GM12878 (cell line): ENCODE results near the gene POLE3. TPM values are rescaled to one million over a fixed set of nuclear protein-coding genes. Genes with fewer than 3 reads are reported as not detected.
"Not testable (repeated sequence)": the region's sequence is repeated elsewhere in the genome, so short reads cannot be mapped to it uniquely, and the experiment has no call there.

ENCODE experiments used
- ATAC-seq: fragments of 200-7000 bp; cut with Tn5 transposase; 3 replicates; pipeline ENCODE4 v1.9.1; 2020; ENCODE audit warnings: mild to moderate bottlenecking, moderate library complexity
- BruUV-seq: library from RNA; stranded (reverse); fragments of 400-500 nt; replicated peaks from 2 replicates; lab custom pipeline; 2021; lab: Mats Ljungman, UMichigan
- CTCF ChIA-PET: fragments of 300-600 bp; sonication (Branson Sonifier 250); formaldehyde crosslinking; extraction: SDS; loops from one replicate; lab custom pipeline; 2021; ENCODE audit warnings: inconsistent platforms; lab: Yijun Ruan, JAX
- POLR2A ChIA-PET: fragments of 350-600 bp; formaldehyde crosslinking; extraction: SDS; loops from one replicate; lab custom pipeline; 2021; ENCODE audit warnings: inconsistent platforms; lab: Charles Lee
- RAD21 ChIA-PET: fragments of 300-600 bp; sonication (Branson Sonifier 250); formaldehyde crosslinking; loops from one replicate; lab custom pipeline; 2023; ENCODE audit warnings: antibody characterized with exemption; ENCODE audit not compliant: unreplicated experiment; lab: Charles Lee
- SMC1A ChIA-PET: fragments of 300-600 bp; sonication (Branson Sonifier 250); formaldehyde crosslinking; loops from one replicate; lab custom pipeline; 2023; ENCODE audit not compliant: unreplicated experiment, uncharacterized antibody; lab: Charles Lee
- DNase-seq: peaks from one replicate; pipeline ENCODE4 v3.0.0-alpha.2; 2011; ENCODE audit warnings: low read depth, low spot score
- FAIRE-seq: peaks from 3 replicates; lab custom pipeline; 2011; peaks lifted over from hg19 to GRCh38; lab: Jason Lieb, UNC
- H2AFZ ChIP-seq: 2 replicates; pipeline ENCODE4 v1.6.0; 2011; ENCODE audit warnings: low read depth, low read length, control low read depth; ENCODE audit not compliant: control insufficient read depth
- H3K27ac ChIP-seq: 2 replicates; pipeline ENCODE4 v1.5.1; 2011; ENCODE audit warnings: control low read depth; ENCODE audit not compliant: control insufficient read depth, insufficient read depth
- H3K27me3 ChIP-seq, 2 experiments: replicated peaks in 1 of 2; 2 replicates each; pipeline versions ENCODE4 v1.6.0 to v1.6.1; 2011; ENCODE audit warnings: low read length in 1 of 2; ENCODE audit not compliant: control insufficient read depth in 2 of 2, insufficient read depth in 2 of 2
- H3K36me3 ChIP-seq, 2 experiments: 2 replicates each; pipeline ENCODE4 v1.5.1; 2011; ENCODE audit warnings: low read length in 1 of 2; ENCODE audit not compliant: control insufficient read depth in 2 of 2, insufficient read depth in 2 of 2
- H3K4me1 ChIP-seq: 2 replicates; pipeline ENCODE4 v1.6.1; 2011; ENCODE audit warnings: mild to moderate bottlenecking, low read length, moderate library complexity, mixed read lengths; ENCODE audit not compliant: control insufficient read depth, insufficient read depth
- H3K4me2 ChIP-seq: 2 replicates; pipeline ENCODE4 v1.6.0; 2011; ENCODE audit warnings: control low read depth; ENCODE audit not compliant: control insufficient read depth, insufficient read depth
- H3K4me3 ChIP-seq: fragments of 200-600 bp; sonication (generic); 2 replicates; pipeline ENCODE4 v1.5.1; 2016
- H3K79me2 ChIP-seq: 2 replicates; pipeline ENCODE4 v1.6.0; 2011; ENCODE audit warnings: low read length; ENCODE audit not compliant: control insufficient read depth, insufficient read depth
- H3K9ac ChIP-seq: 2 replicates; pipeline ENCODE4 v1.8.0; 2011; ENCODE audit warnings: low read length, control low read depth, mixed read lengths; ENCODE audit not compliant: control insufficient read depth, insufficient read depth
- H3K9me3 ChIP-seq: replicated peaks from 3 replicates; pipeline ENCODE4 v1.5.1; 2011; ENCODE audit warnings: mild to moderate bottlenecking, low read length; ENCODE audit not compliant: control insufficient read depth, insufficient read depth
- H4K20me1 ChIP-seq: 2 replicates; pipeline ENCODE4 v1.6.0; 2011; ENCODE audit not compliant: control insufficient read depth, insufficient read depth
- RAD21 ChIP-seq: IDR thresholded peaks from 2 replicates; pipeline ENCODE4 v1.6.1; 2011; ENCODE audit warnings: mild to moderate bottlenecking, low read depth, low read length, moderate library complexity; ENCODE audit not compliant: insufficient read depth
- RAD51 ChIP-seq: fragments of 450-650 bp; IDR thresholded peaks from 2 replicates; pipeline ENCODE4 v1.6.1; 2016; ENCODE audit warnings: moderate library complexity, mild to moderate bottlenecking, inconsistent platforms
- TBL1XR1 ChIP-seq: IDR thresholded peaks from 2 replicates; pipeline ENCODE4 v1.6.1; 2012; ENCODE audit warnings: low read depth, low read length, improper control_type of control experiment
- WGBS: methylation state at CpG from one replicate; pipeline ENCODE4 v1.1.6; 2016; ENCODE audit warnings: low lambda C conversion rate; ENCODE audit not compliant: insufficient replicate concordance, insufficient coverage; ENCODE audit errors: missing lambda C conversion rate; 5-methylcytosine and 5-hydroxymethylcytosine counted together
- in situ Hi-C: fragments of 300-500 bp; cut with MboI; formaldehyde crosslinking; loops from 9 replicates; pipeline ENCODE4 v1.14.3; 2018; ENCODE audit warnings: mixed read lengths
- intact Hi-C: fragments of 100-400 bp; cut with micrococcal nuclease; formaldehyde crosslinking; loops from one replicate; pipeline ENCODE4 v1.14.2; 2022; ENCODE audit not compliant: unreplicated experiment
- polyA plus RNA-seq, 11 experiments: library from polyadenylated mRNA; depleted of rRNA in 4 of 11; unstranded in 6 of 11; stranded (reverse) in 5 of 11; fragments of >200 nt; fragmentation: Nextera tagmentation in 4 of 11; fragmentation: Illumina TruSeq in 1 of 11; extraction: Ambion mirVana in 4 of 11; extraction: Trizol in 1 of 11; gene quantifications; 1 replicate in 1 of 11; 2 replicates in 10 of 11; pipeline versions ENCODE4 v1.2.1 to v1.2.3, GENCODE V29; 2011 to 2016; ENCODE audit warnings: inconsistent platforms in 2 of 11, missing spikeins in 2 of 11, low read depth in 1 of 11
- total RNA-seq, 4 experiments: library from RNA; depleted of rRNA in 3 of 4; stranded (reverse); fragments of >200 nt in 3 of 4; fragmentation: Illumina TruSeq in 1 of 4; extraction: Trizol in 1 of 4; gene quantifications; 2 replicates each; pipeline versions ENCODE4 v1.2.1 to v1.2.3, GENCODE V29; 2013 to 2021
- TF ChIP-seq, protein P1 (sequence below): fragments of 450-650 bp; IDR thresholded peaks from 2 replicates; pipeline ENCODE4 v1.6.1; 2017; ENCODE audit warnings: mild to moderate bottlenecking, moderate library complexity
- TF ChIP-seq, protein P2 (sequence below): fragments of 450-650 bp; IDR thresholded peaks from 2 replicates; pipeline ENCODE4 v1.6.1; 2017; ENCODE audit warnings: borderline replicate concordance
- TF ChIP-seq, protein P3 (sequence below): IDR thresholded peaks from 2 replicates; pipeline ENCODE4 v1.6.1; 2011; ENCODE audit warnings: mild to moderate bottlenecking, low read depth, low read length, moderate library complexity; ENCODE audit not compliant: insufficient replicate concordance

POLE3 gene
- total and polyA plus RNA-seq, 10 of the 15 experiments (the other 5 are each of a cell fraction or from before 2014, with no cell fraction given), result 40.8 to 116 (median 80.2) TPM

- TF ChIP-seq, protein P1, sequence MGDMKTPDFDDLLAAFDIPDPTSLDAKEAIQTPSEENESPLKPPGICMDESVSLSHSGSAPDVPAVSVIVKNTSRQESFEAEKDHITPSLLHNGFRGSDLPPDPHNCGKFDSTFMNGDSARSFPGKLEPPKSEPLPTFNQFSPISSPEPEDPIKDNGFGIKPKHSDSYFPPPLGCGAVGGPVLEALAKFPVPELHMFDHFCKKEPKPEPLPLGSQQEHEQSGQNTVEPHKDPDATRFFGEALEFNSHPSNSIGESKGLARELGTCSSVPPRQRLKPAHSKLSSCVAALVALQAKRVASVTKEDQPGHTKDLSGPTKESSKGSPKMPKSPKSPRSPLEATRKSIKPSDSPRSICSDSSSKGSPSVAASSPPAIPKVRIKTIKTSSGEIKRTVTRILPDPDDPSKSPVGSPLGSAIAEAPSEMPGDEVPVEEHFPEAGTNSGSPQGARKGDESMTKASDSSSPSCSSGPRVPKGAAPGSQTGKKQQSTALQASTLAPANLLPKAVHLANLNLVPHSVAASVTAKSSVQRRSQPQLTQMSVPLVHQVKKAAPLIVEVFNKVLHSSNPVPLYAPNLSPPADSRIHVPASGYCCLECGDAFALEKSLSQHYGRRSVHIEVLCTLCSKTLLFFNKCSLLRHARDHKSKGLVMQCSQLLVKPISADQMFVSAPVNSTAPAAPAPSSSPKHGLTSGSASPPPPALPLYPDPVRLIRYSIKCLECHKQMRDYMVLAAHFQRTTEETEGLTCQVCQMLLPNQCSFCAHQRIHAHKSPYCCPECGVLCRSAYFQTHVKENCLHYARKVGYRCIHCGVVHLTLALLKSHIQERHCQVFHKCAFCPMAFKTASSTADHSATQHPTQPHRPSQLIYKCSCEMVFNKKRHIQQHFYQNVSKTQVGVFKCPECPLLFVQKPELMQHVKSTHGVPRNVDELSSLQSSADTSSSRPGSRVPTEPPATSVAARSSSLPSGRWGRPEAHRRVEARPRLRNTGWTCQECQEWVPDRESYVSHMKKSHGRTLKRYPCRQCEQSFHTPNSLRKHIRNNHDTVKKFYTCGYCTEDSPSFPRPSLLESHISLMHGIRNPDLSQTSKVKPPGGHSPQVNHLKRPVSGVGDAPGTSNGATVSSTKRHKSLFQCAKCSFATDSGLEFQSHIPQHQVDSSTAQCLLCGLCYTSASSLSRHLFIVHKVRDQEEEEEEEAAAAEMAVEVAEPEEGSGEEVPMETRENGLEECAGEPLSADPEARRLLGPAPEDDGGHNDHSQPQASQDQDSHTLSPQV, result no peak
- TF ChIP-seq, protein P2, sequence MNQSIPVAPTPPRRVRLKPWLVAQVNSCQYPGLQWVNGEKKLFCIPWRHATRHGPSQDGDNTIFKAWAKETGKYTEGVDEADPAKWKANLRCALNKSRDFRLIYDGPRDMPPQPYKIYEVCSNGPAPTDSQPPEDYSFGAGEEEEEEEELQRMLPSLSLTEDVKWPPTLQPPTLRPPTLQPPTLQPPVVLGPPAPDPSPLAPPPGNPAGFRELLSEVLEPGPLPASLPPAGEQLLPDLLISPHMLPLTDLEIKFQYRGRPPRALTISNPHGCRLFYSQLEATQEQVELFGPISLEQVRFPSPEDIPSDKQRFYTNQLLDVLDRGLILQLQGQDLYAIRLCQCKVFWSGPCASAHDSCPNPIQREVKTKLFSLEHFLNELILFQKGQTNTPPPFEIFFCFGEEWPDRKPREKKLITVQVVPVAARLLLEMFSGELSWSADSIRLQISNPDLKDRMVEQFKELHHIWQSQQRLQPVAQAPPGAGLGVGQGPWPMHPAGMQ, result no peak
- TF ChIP-seq RAD51, result no peak
- TF ChIP-seq, protein P3, sequence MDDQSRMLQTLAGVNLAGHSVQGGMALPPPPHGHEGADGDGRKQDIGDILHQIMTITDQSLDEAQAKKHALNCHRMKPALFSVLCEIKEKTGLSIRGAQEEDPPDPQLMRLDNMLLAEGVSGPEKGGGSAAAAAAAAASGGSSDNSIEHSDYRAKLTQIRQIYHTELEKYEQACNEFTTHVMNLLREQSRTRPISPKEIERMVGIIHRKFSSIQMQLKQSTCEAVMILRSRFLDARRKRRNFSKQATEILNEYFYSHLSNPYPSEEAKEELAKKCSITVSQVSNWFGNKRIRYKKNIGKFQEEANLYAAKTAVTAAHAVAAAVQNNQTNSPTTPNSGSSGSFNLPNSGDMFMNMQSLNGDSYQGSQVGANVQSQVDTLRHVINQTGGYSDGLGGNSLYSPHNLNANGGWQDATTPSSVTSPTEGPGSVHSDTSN, result no peak
- no peak for TF ChIP-seq TBL1XR1
- no peak for TF ChIP-seq RAD21
- TF ChIP-seq, all 136 proteins: peak for 0
Measured at GRCh38 chr9:113444736-113445135, 34.3 kb upstream of the POLE3 start (continued).

GRCh38 chr9:113437716-113438115 lies 27.2 kb upstream of the POLE3 start:
- DNase-seq, H3K79me2 ChIP-seq, CTCF ChIA-PET, H3K9me3 ChIP-seq, H3K4me1 ChIP-seq, in situ Hi-C loops, H2AFZ ChIP-seq, FAIRE-seq, ATAC-seq, intact Hi-C loops, H4K20me1 ChIP-seq, H3K4me3 ChIP-seq, H3K9ac ChIP-seq, SMC1A ChIA-PET, H3K4me2 ChIP-seq, RAD21 ChIA-PET, H3K27me3 ChIP-seq, POLR2A ChIA-PET, H3K36me3 ChIP-seq, H3K27ac ChIP-seq, BruUV-seq: not testable (repeated sequence)
- 93% methylated on average over 1 of the region's 1 CpG for WGBS
